ENCODE measurements around the gene NR3C2.

The NR3C2 gene

DNA sequence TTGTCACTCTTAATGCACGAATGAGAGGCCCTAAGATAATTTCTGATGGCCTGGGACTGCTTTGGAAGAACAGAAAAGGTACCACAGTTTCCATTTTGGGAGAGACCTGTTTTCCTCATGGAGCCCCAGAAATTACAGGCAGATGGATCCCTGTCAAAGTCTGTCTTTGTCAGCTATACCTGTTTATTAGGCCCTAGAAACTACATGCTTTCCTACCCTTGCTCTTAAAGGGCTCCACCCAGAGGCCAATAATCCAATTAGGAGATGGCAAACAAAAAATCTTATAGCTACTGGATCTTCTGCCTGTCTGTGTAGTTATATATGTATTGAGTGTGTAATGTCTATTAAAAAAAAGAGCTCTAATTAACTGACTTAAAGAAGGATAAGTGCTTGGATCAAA is 141.3 kb downstream of the NR3C2 start:
- DNase-seq, result no peak

DNA sequence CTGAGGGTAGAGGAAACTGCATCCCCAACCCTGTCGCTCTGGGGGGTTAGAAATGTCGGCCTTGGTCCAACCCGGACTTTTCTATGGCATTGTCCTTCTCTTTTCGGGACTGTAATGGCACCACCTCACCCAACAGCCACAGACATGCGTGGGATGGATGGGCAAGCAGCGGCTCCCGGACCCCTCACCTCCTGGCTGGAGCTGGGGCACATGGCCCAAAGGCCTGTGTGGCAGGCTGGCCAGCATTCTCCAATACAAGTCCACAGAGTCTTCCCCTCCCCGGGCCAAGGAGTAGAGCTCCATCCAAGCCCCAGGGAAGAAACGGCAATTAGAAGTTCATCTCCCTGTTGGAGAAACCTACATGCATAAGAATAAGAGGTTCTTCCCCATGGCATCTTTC is 142.9 kb downstream of the NR3C2 start:
- no peak for DNase-seq

DNA sequence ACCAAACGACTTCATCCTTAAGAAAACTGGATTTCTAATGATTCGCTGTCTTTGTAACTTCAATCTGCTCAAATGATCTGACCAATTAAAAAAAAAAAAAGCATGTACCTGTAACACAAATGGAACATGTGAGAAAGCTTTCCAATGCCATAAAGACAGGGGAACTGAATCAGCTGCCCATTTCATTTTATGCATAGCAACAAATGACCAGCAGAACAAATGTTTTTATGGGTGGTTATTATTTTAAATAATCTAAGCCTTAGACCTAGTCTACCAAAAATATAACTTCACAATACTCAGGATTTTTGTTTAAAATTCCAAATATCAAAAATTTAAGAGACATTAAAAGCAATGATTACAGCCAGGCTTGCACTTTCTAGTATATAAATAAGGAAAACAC is 145.7 kb downstream of the NR3C2 start:
- DNase-seq, result no peak

DNA sequence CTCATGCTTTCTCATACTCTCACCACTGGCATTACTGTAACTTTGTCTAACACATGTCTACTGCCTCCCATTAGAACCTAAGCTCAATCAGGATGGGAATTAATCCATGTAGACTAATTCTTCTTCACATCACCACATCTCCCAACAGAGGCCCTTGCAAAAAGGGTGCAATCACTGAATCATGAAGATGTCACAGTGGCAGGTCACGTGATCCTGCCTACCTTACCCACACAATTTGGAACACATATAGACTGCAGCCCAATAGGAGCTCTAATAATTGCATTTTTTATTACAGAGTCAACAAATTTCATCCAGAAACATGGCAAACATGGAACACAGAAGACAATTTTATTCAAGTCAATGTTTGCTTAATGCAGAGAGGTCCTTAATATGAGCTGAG is 146.6 kb downstream of the NR3C2 start:
- no peak for DNase-seq

DNA sequence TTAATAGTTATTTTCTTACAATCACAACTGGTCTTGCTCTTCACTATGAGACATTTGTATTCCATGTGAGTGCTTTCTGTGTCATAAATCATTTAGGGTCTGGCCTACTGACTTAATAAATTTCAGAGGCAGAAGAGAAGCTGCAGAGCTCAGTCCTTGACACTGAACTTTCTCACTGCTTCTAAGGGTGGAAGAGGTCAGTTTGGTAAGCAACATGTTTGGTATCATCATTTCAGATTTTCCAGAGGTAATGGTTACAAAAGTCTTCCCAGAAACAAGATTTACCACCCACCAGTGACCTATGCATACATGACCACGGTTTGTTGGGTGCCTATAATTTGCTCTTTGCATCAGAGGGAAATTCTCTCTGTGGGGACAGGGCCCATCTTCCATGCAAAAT is 148.6 kb downstream of the NR3C2 start:
- DNase-seq, result no peak

DNA sequence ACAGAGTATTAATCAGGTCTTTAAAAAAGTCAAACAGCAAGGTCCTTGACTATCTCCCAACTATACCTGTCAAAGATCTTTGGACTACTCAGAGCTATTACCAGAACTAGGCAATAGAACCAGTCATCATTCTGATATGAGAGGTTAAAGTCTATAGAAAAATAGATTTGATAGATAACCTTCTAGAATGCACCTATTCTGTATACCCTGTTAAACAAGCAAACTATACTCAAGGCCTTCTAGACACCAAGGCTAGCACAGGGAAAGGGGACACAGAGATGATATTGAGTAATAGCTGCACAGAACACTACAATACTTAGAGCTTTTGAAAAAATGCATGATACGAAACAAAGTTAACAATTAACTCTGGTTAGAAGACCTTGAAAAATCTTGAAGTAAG is 149.5 kb downstream of the NR3C2 start:
- no peak for DNase-seq

DNA sequence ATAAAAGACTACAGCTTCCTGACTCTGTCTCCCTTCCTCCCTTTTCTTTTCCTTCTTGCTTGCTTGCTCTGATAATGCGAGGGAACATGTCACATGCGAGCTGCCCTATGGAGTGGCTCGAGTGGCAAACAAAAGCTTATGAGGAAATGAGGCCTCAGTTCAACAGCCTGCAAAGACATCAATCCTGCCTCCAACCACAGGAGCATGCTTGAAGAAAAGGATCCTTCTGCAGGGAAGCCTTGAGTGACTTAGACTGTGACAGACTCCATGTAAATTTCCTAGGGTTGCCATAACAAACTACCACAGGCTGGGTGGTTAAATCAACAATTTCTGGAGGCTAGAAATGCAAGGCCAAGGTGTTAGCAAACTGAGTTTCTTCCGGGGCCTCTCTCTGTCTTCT is 152.5 kb downstream of the NR3C2 start:
- DNase-seq, result no peak

DNA sequence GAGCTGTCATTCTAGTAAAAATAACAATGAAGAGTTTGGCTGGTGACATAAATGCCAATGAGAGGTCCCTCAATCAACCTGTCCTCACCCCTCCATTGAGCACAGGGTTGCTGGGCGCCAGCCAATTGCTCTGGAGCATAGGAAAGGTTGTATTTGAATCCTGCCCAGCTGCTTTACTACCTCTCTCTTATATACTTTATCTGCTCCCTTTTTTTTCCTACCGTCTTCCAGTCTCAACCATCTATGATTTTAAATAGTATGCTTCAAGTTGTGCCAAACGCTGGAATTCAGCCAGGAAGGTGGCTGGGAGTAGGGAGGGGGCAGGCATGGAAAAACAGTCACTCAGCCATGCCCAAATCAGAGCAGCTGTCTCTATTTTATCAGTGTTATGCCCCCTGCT is 153.8 kb downstream of the NR3C2 start:
- DNase-seq, result no peak

DNA sequence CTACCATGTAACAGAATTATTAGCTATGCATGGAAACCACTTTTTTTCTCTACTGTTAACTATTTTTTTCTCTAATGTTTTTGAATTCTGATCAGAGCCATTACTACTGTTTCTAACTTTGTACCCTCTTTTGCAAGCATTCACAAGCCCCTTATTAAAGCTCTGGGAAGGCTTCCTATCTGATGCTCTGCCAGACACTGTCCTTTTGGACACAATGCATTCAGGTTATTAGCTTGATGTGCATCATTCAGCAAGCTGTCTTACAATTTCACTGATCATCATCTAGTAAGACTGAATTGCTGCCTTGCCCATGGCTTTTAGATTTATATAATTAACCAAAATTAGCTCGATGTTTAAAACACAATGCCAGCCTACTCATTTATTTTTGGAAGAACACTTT is 155.1 kb downstream of the NR3C2 start:
- no peak for DNase-seq

DNA sequence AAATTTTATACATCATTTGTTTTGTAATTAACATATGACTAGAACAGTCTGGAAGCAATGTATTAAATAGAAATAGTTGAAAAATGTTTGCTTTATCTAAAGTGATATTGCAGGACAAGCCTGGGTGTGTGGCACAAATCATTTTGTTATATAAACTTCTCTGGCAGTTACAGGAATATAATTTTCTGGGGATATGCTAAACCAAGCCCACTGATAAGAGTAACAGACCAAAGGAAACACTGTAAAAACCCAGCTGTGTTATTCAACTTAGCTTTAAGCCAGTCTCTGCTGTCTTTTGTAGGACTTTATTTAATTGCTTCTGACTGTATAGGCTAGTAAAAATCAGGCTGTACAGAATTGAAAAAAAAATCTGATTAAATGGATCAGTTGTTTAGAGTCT is 156.2 kb downstream of the NR3C2 start:
- no peak for DNase-seq

DNA sequence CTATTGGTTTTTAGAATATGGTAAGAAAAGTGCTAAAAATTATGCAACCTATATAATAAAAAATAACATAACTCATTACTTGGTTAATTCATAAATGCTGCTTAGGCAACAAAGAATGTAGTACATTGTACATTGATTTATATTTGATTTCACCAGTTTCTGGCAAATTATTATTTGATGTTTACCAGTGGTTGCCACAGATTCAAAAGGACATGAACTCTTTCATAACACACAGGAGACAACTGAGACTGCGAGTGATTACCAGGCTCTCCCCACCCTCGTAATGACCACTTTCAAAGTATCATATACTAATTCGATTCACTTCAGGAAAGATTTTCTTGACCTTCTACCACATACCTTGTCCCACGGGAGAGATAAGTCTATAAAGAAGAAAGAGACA is 158.5 kb downstream of the NR3C2 start:
- no peak for DNase-seq

DNA sequence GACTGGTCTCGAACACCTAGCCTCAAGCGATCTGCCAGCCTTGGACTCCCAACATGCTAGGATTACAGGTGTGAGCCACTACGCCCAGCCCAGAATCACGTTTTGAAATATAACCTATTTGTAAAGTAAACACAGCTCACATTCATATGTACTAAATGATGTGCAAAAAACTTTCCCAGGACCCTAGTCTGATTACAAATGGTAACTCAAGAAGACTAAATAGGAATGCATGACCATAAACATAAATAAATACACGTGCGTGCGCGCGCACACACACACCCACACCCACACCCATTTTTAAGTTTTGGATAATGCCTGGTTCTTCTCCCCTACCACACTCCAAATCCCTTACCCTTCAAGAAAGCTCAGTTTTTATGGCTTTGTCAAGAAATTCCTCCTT is 163.9 kb downstream of the NR3C2 start:
- DNase-seq, result no peak

DNA sequence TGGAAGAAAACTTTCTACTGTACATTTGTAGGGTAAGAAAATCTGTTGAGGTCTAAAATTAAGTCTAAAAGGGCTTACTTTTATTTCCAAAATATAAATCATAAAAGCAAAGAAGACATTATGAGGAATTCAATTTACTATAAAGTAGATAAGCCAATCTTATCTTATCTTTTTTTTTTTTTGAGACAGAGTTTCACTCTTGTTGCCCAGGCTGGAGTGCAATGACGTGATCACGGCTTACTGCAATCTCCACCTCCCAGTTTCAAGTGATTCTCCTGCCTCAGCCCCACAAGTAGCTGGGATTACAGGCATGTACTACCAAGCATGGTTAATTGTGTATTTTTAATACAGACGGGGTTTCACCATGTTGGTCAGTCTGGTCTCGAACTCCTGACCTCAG is 166.9 kb downstream of the NR3C2 start:
- no peak for DNase-seq

DNA sequence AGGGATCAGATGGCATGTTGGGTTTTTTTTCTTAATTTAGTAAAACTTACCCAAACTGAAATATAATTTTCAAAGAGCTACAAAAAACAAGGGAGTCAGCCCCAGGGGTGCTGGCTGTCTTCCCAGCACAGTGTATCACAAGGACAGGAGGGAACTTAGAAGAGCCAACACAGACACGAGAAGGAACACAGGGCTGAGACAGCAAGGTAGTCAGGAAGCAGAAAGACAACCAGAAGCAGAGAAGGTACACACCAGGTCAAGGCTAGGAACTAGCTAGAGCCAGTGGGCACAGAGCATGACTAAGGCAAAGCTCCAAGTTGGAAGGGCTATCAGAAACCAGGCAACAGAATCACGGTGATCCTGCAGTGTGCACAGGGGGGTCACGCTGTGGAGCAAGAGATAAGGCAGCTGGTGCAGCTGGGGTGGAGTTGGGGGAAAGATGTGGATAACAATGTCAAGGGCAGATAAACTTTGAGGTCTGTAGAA is 168.7 kb downstream of the NR3C2 start:
- no peak for DNase-seq

DNA sequence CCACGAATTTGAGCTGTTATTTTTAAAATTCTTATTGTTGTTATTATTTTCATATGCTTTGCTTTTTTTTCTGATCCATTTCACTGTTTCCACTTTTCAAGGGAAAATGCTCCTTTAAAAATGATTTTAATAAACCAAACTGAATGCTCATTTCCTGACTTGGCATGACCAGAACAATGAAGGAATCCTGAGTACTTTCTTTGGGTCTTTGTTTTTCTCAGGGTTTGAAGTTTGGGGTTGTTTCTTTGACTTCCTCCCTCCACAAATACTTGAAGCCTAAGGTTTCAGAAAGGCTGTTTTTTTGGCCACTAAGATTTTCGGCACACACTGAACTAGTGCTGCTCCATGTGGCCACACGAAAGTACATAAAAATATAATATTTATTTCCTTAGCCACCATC is 171.0 kb downstream of the NR3C2 start:
- no peak for DNase-seq

DNA sequence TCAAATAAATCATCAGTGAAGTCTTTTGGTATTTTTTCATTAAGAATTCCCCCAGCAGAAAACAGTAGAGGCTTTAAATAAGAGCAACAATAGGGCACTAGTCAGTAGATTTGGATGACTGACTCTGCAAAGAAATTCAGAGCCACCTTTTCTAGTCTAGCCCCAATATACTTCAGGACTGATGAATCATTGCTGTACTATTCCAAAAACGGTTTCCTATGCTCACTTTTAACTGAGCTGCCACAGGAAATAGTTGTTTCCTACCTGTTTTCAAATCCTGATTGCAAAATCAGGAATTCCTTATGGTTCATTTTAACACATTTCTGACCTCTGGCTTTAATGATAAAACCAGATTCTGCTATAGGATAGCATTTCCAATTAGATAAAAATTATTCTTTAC is 171.6 kb downstream of the NR3C2 start:
- DNase-seq, result no peak

DNA sequence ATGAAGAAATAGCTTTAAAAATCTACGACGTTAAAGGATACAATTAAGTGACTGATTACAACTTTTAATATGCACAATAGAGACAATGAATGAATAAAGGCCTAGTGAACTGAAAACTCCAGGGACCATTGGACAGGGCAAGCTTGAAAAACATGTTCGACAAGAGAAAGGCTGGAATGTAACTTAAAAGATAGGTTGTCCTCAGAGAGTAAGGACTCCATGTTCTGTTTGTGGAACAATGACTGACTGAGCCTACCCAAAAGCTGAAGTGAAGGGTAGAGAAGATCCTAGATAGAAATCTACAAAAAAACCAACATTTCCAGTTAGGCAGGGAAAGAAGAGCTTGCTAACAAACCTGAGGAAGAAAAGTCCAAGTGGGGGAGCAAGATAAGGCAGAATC is 173.4 kb downstream of the NR3C2 start:
- DNase-seq, result no peak

DNA sequence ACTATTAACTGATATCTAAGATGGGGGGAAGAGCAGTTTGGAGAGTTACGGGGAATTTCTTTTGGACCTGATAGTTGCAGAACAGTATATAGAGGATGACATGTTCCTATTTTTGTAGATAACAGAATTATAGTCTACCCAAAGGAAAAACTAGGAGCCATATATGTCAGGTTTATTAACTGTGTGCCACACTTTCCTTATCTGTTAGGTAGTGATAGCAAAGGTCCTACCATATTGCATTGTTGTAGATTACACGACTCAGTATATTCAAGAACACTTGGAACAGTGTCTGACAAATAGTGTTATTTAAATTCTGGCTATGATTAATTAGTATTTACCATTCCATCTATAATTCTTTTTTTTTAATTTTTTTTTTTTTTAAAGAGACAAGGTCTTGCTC is 175.3 kb downstream of the NR3C2 start:
- no peak for DNase-seq

DNA sequence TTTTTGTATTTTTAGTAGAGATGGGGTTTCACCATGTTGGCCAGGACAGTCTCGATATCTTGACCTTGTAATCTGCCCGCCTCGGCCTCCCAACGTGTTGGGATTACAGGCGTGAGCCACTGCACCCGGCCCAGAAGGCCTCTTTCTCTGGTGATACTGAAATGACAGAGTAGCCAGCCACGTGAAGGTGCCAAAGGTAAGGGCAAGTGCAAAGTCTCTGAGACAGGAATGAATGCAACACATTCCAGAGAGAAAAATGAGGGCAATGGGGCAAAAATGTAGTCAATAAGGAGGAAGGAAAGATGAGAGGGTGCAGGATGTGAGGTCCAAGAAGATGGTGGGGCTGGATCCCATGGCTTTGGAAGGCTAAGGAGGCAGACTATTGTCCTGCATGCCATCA is 176.0 kb downstream of the NR3C2 start:
- DNase-seq, result no peak

DNA sequence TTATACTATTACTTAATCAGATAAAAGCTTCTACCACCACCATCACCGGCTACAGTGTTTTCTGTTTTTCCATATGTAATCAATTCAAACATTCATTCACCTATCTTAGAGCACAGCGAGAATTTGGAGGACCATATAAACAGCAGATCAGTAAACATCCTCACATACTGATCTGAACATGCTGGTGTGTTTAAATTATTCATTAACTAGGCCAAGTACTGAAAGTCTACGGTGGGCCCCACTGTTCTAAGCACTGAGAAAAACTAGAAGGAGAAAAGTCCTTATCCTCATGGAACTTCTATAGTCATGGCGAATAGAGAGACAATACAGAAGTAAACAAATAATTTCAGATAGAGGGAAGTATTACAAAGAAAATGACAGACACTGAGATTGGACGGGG is 176.6 kb downstream of the NR3C2 start:
- no peak for DNase-seq

DNA sequence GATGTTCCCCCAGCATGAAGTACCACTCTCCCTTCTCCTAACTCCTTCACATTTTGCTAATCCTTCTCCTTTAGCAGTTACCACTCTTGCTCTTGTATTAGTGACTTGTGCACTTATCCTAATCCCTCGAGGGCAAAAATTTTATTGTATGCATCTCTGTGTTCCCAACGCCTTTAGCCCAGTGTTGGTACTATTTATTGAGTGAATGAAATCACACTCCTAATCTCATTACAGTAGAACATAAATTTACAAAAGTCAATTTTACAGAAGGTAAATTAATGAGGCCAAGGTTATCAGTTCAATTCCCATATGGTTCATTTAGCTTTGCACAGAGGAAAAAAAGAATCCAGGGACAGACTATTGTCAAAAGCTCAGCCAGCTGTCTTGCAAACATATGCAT is 178.4 kb downstream of the NR3C2 start:
- no peak for DNase-seq

DNA sequence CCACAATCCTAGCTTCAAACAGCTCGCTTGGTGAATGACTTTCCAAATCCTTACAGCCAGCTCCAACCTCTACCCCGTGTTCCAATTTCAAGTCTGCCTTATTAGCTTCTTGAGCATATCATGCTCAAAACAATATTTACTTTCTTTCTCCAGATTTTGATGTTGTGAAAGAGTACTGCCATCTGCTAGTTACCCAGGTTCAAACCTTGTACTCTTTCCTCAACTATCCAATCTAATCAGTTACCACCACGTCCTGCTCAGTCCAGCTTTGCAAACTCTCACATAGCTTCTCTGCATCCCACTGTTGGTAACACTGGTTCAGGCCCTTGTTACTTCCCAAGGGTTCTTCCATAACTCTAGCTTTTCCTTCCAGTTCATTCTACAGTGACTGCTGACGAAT is 179.1 kb downstream of the NR3C2 start:
- no peak for DNase-seq

DNA sequence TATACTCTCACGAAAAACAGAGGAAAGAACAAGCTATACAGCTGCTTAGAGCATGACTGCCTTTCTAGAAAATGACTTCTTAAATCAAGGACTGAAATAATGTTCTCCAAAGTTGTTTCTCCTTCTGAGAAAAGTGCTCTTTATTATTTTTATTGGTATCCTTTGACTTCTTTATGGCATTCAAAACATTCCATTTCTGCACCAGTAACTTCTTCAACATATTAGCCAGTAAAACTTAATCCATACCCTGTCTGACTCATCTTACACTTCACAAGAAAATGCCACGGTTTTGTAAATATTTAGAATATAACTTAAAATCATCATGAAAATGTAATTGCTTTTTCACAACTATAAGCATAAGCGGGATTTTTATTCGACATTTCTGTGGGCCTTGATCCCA is 180.4 kb downstream of the NR3C2 start:
- no peak for DNase-seq

DNA sequence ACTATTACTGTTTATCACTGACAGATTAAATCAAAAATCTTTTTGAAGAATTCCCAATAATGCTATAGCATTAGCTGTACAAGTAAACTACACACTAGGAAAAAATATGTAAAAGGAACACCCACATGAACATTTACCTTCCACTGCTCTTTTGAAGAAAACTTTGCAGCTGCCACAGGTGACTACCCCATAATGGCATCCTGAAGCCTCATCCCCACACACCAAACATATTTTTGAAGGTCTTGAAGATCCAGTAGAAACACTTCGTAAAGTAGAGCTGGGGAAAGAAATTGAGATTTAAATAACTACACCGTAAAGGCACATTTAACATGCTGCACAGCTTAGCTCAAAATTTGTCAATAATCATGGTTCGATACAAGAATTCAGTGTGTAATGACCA is 182.4 kb downstream of the NR3C2 start:
- no peak for DNase-seq

DNA sequence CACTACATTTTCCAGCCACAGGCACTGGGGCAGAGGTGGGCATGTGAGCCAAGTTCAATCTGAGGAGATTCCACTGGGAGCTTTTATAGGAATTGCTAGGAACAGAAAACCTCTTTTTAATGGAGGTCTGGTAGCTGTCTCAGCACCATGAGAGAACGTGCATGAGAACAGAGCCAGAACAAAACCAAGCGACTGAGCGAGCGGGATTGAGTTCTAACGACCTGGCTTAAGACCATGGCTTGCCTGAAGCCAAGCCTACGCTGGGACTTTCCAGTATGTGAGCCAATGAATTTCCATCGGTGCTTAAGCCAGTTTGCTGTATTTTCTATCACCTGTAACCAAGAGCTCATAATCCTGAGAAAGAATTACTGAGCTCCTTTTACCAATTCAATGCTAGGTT is 183.7 kb downstream of the NR3C2 start:
- no peak for DNase-seq

DNA sequence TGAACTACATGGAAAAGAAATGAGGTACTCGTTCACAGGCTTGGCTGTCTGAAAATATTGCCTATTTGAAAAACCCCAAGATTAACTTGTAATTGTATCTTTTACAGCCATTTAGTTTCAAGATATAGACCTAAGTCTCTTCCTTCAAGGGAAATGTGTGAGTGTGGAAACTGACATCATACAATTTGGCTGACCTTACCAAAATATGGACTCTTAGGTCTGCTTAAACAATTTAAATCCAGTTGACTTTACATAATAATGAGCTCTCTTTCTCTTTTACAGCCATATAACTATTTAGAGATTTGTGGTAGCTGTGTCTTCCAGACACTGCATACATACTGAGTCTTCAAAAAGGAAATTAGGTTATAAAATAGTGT is 186.9 kb downstream of the NR3C2 start:
- DNase-seq, result no peak

All from cortex of kidney (tissue), 1 donor.